GM19193 (cell line): ENCODE results near the gene FAIM2.

Source experiments
- POLR2A ChIP-seq: IDR thresholded peaks from 4 replicates; pipeline ENCODE4 v1.6.1; 2011; ENCODE audit not compliant: insufficient read depth, insufficient read length; ENCODE audit errors: extremely low read depth

Gene FAIM2

DNA sequence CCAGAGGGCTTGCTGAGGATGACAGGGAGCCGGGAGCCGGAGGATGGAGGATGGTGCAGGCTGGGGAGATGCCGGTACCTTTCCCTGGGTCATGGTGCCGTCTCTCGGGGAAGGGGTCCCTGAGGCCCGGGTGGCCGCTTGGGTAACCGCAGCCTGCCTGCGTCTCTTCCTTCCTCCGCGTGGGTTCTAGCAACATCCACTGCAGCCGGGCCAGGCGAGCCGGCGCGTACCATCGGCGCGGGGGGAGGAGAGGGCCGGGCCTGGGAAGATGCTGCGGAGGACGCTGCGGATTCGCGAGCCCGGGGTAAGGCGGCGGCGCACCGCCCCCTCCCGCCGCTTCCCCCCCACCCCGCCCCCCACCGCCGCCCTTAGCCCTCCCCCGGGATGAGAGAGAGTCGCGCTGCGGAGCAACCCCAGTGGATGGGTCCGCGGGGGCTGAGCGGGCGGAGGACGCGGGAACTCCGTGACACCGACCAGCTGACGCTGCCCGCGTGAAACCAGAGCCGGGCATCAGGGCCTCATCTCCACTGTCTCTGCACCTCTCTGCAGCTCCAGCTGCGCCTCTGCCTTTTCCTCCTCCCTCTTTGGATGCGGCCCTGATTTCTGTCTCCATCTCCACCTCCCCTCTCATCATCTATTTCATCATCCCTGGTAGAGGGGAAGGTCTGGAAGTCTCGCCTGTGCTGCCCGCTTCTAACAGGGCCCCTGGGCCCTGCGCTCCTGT, at the start of gene FAIM2:
Gene FAIM2, minus strand, starts transcription at position 201 of the 724 bp plus-strand sequence. Its CDS starts 108 bp downstream, at position 93.
- TF ChIP-seq POLR2A, result no peak

DNA sequence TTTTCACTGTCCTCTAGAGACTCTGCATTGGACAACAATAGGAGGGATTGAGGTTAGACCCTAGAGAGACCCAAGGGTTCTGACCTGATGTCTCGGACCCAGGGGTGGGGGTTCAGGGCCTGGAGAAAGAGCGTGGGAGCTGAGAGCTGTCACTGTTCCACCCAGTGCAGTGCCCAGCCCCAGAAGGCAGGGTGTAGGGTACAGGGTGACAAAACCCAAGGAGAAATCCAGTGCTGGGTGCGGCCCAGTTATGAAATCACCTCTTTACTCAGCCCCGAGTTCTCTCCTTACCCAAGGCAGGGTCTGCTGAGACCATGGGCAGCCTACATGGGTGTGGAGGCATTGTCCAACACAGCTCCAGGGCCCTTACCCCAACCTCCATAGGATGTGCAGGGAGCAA, 49.5 kb upstream of the FAIM2 start:
- TF ChIP-seq POLR2A, result no peak

GRCh38 chr12:49952391-49953055, 48.8 kb upstream of the FAIM2 start:
- TF ChIP-seq POLR2A, result no peak

DNA sequence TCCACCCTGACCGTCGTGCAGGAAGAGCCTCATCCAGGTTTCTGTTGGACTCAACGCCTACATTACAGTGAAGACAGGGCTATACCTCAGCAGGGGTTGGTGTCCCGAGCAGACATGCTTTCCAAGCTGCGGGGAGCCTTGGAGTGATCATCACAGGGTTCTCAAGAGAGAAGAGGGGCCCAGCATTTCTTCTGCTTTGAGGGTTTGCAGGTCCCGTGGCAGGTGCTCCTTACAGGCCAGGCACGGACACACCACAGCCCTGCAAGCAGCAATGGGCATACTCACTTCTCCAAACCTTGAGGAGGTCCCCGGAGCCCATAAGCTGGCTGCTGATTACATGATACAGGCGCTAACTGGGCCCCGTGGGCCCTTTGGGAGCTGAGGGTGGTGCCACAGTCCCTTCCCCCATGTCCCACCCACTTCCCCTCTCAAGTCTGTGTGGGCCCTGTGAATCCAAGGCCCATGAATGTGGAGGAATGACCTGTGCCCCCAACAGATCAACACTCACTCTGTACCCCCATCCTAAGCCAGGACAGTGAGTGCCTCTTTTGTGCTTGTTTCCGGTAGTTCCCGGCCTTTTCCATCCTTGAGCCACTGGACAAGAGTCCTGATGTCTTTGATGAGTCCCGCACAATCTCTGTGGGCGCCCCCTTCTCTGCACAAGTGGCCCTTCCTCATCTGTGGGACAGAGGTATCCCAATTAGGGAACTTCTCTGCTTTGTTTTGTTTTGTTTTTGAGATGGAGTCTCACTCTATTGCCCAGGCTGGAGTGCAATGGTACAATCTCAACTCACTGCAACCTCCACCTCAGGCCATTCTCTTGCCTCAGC, 47.9 kb upstream of the FAIM2 start:
- no peak for TF ChIP-seq POLR2A

- TF ChIP-seq POLR2A, result no peak
Measured at GRCh38 chr12:49950273-49951251, 46.9 kb upstream of the FAIM2 start, which contains the start of gene AQP2. Gene AQP2 (plus strand): TSS chr12:49950737. CDS start chr12:49950831, 94 bp downstream.

DNA sequence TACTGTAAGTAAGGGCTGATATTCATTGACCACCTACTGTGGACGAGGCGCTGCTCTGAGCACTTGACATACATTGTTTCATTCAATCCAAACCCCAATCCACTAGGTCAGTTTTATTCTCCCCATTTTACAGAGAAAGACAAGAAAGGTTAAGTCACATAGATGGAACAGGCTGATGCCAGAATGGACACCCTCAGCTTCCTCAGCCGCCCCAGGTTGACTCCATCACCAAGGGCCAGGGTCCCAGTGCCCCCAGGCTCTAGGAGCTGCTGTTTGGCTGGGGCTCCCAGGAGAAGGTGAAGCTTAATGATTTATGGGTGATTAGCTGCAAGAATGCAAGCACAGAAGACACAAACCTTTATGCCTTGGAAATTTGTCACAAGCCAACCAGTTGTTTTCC, 46.2 kb upstream of the FAIM2 start:
- TF ChIP-seq POLR2A, result no peak

DNA sequence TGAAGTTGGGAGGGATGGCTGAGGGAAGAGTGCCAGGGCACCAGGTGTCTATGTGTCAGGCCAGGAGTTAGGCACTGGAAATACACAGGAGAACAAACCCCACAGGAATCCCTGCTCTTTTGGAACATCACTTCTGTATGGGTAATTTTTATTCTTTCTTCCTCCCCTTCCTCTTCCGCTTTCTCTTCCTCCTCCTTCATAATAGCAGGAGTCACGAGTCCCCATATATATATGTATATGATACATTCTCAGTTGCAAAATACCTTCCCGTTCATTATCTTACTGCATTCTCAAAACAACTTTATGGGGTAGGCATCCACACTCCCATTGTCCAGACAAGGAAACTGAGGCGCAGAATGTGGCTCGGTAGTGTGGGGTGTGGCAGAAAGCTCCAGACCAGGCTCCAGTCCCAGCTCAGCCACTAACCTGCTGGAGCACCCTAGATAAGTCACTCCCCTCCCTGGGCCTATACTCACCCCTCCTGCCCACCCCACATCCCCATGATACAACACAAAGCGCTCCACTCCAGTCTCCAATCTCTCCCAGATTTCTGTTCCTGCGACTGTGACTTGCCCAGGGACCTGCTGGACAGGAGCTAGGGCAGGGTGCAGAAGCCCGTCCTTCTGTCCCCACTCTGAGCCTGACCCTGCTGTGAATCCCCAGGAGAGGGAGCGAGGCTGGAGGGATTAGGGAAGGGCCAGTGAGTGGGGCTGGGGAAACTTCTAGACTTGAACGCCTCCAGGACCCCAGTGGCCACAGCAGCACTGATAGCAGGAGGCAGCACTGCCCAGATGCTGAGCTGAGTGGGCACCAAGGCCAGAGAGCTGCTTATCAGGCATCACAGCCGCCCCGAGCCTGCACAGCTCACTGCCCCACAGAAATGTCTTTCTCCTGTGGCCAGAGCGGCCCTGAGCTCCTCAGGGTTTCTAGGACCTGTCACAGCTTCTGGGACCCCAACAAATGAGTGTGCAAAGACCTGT, 45.5 kb upstream of the FAIM2 start:
- no peak for TF ChIP-seq POLR2A

DNA sequence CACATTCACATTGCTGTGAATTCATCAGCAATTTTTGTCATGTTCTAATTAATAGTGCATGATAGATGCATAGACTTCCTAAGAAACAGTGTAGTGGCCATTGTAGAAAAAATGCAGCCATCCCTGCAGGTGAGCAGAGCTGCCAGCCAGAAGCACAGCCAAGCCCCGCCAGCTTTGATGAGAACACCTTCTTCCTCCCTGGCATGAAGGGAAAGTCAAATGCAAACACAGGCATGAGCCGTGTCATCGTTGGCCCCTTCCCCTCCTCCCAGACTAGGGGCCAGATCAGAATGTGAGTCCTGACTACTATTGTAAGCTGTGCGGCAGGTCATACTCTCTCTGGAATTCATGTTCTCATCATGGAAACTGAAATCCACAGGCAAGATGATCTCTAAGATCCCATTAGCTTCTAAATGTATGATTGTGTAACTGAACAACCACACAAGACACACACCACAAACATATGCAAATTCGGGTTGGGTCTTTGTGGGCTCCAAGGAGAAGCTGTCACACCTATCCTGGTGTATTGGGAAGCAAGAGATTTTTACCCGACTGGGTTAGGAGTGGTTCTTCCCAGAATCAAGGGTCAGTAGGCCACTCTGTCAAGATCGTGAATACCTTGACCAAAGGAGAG, 44.0 kb upstream of the FAIM2 start:
- TF ChIP-seq POLR2A, result no peak

DNA sequence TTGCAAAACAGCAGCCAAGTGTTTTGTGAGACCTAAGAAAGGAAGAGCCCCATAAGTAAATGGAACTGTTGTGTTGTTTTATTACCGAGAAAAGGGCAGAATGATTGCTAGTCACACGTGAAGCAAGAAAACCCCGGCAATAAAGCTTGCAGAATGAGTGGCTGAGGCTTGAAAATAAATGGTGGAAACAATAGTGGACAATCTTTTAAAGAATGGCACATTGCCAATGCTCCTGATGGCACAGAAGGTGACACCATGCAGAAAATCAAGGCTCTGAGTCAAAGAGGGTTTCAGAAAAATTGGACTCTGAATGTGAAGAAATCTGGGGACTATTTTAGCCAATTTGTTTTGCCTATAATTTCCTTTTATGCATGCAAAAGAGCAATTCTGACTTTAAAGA, 42.8 kb upstream of the FAIM2 start:
- TF ChIP-seq POLR2A, result no peak

DNA sequence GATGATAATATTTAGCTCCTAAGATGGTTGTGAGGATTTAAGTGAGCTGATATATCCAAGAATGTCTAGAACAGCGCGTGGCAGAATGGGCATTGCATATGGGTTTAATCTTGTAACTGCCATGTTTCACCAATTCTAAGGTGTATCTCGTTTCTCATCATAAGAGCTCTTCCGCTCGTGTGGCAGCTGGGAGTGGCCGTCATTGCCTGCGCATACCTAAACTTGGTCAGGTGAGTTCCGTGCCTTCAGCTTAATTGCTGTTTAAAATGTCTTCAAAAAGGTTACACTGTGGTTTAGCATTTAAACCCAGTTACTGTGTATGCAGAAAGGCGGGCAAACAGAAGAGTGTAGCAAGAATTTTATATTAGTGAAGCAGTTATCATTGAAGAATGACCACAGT, 42.4 kb upstream of the FAIM2 start:
- TF ChIP-seq POLR2A, result no peak

DNA sequence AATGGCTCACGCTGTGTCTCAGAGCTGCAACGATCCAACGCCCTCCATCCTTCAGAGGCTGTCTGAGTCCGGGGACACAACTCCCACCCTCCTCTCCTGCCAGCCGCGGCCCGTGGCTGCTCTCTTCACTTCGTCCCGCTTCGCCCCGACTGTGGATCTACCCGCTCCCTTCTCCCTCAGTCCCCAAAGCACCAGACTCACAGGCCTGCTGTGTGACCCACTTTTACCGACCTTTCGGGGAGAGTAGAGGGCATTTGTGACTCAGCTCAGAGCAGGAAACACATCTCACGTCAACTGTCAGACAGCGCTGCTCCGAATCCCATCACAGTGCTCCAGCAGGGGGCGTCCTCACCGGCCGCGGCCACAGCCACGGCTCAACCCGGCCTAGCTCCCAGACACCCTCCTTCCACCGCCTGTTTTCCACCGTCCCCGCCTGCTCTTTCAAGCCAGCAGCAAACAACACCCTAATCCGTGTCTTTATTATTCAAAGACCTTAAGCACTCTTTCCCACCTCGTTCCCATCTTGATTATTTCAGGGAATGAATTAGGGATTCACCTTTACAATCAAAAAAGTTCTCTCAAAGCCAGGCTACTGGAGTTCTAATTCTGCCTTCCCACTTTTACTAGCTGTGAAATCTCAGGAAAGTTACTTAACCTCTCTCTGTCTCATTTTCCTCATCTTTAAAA, 41.8 kb upstream of the FAIM2 start:
- no peak for TF ChIP-seq POLR2A

DNA sequence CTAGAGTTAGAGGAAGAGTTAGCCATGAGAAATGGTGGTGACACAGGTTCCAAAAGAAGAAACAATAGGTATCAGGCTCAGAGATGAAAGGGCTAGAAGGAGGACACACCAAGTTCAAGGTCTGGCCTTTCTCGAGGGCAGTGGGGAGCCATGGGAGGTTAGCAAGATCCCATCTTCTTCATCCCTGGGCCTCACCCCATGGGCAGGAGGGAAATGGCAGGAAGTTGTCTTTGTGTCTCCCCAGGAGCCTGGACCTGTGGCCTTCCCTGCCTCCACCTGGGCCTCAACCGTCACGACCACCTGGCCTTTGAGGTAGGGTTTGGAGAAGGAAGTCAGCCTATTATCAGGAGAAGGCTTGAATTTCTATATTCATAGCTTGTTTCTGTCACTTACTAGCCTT, 41.0 kb upstream of the FAIM2 start:
- TF ChIP-seq POLR2A, result no peak

DNA sequence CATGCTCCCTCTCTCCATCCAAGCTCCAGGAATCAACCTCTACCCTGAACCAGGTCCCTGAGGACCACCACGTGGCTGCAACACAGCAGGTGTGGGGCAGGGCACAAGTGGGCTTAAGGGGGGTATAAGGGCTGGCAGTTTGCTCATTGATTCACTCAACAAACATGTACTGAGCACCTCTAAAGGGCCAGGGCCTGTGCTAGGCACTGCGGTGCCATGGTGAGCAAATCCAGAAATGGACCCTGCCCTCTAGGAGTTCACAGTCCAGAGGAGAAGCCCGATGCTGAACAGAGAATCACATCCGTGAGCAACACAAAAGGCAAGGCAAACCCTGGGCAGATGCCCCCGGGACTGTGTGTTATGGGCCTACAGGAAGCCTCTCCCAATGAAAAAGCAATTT, 40.3 kb upstream of the FAIM2 start:
- no peak for TF ChIP-seq POLR2A

DNA sequence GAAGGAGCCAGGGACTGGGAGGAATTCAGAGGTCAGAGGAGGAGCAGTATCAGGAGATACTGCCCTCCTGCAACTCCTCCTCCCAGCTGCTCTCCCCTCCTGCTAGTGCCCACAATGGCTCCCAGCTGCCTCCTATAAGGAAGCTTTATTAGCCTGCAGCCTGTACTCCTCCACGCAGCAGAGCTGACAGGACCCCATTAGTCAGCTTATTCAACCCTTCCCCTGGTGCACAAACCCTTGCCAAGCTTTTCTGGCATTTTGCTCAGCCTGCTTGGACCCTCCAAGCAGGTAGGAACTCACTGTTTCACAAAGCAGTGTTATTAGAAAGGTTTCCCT, 39.9 kb upstream of the FAIM2 start:
- TF ChIP-seq POLR2A, result no peak
